AG10803 (cell line): ENCODE data around the gene KCNK15.

Source experiments
- DNase-seq: peaks from one replicate; pipeline ENCODE4 v3.0.0; 2010; ENCODE audit warnings: low read depth
- H3K4me3 ChIP-seq: 2 replicates; pipeline ENCODE4 v1.5.1; 2011; ENCODE audit warnings: mild to moderate bottlenecking, low read length, control low read depth
- TF ChIP-seq, protein P1 (sequence below): conservative IDR thresholded peaks from 2 replicates; pipeline ENCODE4 v1.5.1; 2011; ENCODE audit warnings: mild to moderate bottlenecking, low read length, control low read depth, inconsistent platforms

Gene KCNK15

DNA sequence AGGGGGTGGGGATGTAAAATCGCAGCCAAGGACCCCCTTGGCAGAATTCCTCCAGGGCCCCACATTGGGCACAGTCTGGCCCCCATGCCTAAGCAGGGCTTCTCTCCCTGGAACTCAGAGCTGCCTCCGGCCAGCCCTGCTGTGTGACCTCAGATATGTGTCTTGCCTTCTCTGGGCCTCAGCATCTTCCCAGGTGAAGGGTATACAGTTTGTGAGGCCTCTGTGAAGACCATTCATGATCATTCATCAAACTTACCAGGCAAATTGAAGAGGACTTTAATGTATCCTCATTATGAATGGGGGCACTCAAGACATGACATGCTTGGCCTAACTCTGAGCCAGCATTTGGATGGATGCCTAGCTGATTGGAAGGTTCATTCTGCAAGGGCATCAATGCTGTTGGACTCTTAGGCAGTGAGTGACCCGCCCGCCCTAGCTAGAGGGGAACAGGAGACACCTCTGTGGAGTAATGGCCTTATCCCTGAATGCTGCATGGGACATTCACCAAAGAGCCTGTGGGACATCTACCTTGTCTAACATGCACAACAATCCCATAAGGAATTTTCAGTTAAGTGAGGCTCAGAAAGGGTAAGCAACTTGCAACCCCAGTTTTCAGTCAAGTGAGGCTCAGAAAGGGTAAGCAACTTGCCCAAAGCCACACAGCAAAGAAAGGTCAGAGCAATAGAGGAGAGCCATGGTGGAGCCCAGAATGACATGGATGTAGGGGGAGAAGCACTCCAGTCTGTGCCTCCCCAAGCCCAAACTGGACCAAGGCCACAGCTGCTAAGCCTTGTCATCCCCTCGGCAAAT lies 30.0 kb upstream of the KCNK15 start:
- no peak for DNase-seq
- peak overlapping the region; percentile 32 for H3K4me3 ChIP-seq
- TF ChIP-seq, protein P1, sequence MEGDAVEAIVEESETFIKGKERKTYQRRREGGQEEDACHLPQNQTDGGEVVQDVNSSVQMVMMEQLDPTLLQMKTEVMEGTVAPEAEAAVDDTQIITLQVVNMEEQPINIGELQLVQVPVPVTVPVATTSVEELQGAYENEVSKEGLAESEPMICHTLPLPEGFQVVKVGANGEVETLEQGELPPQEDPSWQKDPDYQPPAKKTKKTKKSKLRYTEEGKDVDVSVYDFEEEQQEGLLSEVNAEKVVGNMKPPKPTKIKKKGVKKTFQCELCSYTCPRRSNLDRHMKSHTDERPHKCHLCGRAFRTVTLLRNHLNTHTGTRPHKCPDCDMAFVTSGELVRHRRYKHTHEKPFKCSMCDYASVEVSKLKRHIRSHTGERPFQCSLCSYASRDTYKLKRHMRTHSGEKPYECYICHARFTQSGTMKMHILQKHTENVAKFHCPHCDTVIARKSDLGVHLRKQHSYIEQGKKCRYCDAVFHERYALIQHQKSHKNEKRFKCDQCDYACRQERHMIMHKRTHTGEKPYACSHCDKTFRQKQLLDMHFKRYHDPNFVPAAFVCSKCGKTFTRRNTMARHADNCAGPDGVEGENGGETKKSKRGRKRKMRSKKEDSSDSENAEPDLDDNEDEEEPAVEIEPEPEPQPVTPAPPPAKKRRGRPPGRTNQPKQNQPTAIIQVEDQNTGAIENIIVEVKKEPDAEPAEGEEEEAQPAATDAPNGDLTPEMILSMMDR: no peak

DNA sequence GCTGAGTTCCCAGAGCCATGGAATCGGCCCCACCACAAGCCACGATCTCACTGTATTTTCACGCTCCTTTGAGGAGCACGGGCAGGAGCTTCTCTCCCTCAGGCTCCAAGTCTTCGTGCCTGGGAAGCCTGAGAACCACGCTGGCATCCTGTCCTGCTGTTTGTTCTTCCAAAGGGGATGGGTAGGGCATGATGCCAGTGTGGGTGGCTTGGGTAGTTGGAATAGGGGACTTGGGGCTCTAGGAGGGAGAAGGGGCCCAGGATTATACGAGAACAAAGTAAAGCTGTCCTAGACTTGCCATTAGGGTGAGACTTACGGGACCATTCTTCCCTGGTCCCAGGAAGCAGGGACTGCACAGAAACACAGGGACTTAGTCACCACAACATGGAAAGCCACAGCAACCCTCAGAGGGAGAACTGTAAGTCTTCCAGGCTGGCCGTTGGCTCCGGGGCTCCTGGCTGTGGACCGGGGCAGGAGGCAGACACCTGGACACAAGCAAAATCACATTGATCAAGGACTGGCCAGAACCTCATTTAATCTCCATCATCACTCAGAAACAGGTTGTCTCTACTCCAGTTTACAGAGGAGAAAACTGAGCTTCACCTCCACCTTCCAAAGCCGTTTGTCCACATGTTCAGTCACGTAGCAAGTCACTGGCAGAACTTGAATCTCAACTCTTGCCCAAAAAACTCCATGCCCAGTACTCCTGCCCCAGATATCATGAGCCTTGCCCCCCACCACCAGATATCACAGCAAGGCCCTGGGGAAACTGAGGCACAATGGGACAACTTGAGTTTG lies 29.2 kb upstream of the KCNK15 start:
- peak overlapping the region; percentile 32 for H3K4me3 ChIP-seq
- TF ChIP-seq, protein P1: no peak
- peak; percentile 58 for DNase-seq

DNA sequence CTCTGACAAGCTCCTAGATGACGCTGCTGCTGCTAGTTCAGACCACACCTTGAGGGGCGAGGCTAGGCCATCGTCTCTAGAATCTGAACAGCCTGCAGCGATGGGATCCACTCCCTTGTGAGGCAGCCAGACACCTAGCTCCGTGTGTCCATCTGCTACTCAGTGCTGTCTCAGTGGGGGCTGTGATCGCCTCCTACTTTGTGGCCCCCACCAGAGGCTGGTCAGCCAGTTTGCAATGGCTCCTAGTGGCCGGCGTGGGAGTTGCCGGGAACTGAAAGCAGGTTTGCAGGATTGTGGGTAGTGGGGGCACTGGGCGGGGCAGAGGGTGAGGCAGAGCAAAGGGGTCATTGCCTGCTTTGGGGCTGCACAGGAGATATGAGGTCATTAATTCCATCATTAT lies 27.7 kb upstream of the KCNK15 start:
- H3K4me3 ChIP-seq: no peak overlapping the region
- no peak for DNase-seq
- TF ChIP-seq, protein P1: peak; percentile 32

DNA sequence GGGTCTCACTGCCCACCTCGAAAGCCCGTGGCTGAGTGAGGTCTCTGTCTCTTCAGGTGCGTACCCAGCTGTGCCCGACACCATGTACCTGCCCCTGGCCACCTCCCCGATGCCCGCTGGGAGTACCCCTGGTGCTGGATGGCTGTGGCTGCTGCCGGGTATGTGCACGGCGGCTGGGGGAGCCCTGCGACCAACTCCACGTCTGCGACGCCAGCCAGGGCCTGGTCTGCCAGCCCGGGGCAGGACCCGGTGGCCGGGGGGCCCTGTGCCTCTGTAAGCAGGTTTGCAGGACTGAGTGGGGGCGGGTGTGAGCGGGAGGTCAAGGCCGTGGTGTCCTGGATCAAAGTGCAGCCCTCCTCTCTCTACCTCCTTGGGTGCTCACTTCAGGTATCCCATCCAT lies 25.8 kb upstream of the KCNK15 start:
- H3K4me3 ChIP-seq: no peak overlapping the region
- TF ChIP-seq, protein P1: no peak

DNA sequence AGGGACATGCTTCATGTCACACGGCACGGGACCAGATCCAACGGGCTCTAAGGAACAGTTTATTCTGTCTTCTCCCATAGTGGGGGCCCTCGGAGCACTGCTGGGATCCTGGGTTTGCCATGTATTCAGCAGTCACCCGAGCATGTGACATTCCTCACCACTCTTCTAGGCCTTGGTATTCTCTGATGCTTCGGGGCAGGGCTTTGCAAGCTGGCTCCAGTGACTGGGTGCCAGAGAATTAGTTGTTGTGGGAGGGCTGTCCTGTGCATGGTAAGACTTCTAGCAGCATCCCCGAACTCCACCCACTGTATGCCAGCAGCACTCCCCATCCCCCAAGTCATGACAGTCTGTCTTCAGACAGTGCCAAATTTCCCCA lies 25.1 kb upstream of the KCNK15 start:
- H3K4me3 ChIP-seq: no peak overlapping the region
- TF ChIP-seq, protein P1: no peak
- DNase-seq: peak; percentile 86

More for the DNA sequence above, 25.8 kb upstream of the KCNK15 start:
- no peak for DNase-seq

DNA sequence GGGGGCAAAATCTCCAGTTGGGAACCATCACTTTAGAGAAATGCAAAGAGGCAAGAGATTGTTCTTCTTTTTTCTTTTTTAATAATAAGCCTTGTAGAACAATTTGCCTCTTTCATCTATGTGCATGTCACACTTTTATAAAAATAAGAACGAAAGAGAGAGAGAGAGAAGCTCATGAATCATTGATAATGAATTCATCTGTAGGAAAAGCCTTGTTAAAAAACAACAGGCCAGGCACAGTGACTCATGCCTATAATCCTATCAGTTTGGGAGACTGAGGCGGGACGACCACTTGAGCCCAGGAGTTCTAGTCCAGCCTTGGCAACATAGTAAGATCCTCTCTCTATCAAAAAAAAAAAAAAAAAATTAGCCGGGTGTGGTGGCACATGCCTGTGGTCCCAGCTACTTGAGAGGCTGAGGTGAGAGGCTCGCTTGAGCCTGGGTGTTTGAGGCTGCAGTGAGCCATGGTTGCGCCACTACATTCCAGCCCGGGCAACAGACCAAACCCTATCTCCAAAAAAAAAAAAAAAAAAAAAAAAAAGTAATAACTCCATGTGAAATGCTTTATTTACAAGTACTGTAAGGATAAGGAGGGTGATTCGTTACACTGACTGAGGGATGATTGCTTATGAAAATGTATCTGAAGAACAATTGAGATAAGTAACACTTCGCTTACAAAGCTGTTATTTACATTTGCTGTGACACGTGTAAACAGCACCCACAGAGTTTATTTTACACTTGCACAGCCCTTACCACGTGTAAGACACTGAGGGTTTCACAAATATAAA lies 24.5 kb upstream of the KCNK15 start:
- H3K4me3 ChIP-seq: no peak overlapping the region
- TF ChIP-seq, protein P1: no peak
- DNase-seq: peak; percentile 95
